DND-41 (cell line): ENCODE results near the gene SHROOM1.

Source experiments
- CTCF ChIP-seq: IDR thresholded peaks from 2 replicates; pipeline ENCODE4 v1.5.1; 2012; ENCODE audit warnings: borderline replicate concordance, low read length, moderate library complexity, mild to moderate bottlenecking; ENCODE audit not compliant: poor library complexity, severe bottlenecking; ENCODE audit errors: extremely low read depth
- EZH2 ChIP-seq: IDR thresholded peaks from 3 replicates; pipeline ENCODE4 v1.6.1; 2012; ENCODE audit warnings: borderline replicate concordance, low read depth, mild to moderate bottlenecking, moderate library complexity, low read length, inconsistent platforms; ENCODE audit not compliant: severe bottlenecking

- no peak for TF ChIP-seq CTCF
- TF ChIP-seq EZH2: no peak
Observed at GRCh38 chr5:132834057-132834456, 3.6 kb upstream of the SHROOM1 start.
